ENCODE data around the gene SPATA6L.
A peak's percentile ranks its signal among the peaks of the same experiment; 100 is the strongest.
"Not testable (repeated sequence)": the region's sequence is repeated elsewhere in the genome, so short reads cannot be mapped to it uniquely, and the experiment has no call there.

SPATA6L gene

DNA sequence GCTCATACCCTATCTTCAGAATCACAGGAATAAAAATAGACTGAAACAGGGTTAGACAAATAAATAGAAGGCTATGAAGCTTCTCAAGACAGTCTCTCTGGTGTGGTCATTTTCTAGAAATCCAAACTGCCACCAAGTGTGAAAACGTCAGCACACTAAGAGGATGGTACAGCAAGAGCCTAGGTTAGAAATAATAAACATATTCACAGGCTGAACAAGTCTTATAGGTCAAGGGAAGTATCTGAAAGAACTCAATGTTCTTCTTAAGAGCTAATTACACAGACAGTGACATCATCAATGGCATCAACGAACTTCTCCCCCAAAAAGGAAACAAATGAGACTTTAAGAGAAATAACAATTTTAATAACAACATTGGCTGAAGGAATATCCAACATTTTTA is 26.9 kb downstream of the SPATA6L start:
- DNase-seq (ENCODE audit: extremely low read depth in 1 of 2, low read depth in 1 of 2): no peak

DNA sequence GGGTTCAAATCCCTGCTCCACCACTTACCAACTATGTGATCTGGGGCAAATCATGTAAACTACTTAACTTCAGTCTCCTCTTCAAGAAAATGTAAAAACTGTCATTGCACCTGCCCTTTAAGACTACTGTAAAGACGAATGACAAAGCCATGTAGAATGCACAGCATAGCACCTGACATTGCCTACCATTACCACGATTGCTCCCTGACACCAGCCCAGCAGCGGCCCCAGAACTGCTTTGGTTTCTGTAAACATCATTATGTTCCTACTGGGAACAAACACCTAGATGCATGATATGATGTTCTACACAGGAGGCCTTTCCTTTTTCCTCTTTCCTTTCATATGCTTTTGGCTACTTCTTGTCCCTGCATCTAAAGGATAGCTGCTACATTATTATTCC is 27.3 kb downstream of the SPATA6L start:
- no peak for DNase-seq (ENCODE audit: extremely low read depth in 1 of 2, low read depth in 1 of 2)

DNA sequence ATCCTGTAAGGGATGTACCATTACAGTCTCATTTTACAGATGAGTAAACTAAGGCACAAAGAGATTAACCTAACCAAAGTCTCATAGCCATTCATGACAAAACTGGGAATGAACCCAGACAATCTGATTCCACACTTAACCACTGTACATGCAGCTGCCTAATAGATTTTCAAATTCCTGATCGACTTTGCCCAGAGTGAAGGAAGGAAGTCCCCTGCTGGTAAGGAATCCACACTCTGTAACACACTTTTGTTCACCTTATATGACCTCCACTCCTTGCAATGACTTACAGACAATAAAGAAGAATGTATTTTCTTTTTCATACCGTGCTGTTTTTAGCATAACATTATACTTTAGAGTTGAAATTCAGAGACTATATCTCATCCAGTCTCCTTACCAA is 35.4 kb downstream of the SPATA6L start:
- DNase-seq (ENCODE audit: extremely low read depth in 1 of 2, low read depth in 1 of 2): no peak

DNA sequence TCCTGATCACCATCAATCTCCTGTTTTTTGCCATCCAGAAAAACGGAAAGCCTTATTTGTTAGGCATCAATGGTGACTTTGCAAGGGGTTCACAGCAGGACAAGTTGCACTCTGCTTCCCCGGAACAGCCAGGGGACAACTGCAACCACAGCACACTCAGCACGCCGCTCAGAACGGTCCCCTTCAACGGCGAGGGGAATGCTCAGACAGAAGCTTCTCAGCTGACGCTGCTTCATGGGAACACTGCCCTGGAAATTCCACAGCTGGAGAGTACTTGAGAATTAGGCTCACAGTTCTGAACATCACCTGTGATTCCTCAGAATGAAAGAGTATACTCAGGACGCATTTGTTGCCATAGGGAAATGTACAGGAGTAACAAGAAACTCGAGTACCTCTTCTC is 44.3 kb downstream of the SPATA6L start:
- DNase-seq (ENCODE audit: extremely low read depth in 1 of 2, low read depth in 1 of 2): no peak

GRCh38 chr9:4620881-4621555 is 45.3 kb downstream of the SPATA6L start:
- no peak for DNase-seq (ENCODE audit: extremely low read depth in 1 of 2, low read depth in 1 of 2)

DNA sequence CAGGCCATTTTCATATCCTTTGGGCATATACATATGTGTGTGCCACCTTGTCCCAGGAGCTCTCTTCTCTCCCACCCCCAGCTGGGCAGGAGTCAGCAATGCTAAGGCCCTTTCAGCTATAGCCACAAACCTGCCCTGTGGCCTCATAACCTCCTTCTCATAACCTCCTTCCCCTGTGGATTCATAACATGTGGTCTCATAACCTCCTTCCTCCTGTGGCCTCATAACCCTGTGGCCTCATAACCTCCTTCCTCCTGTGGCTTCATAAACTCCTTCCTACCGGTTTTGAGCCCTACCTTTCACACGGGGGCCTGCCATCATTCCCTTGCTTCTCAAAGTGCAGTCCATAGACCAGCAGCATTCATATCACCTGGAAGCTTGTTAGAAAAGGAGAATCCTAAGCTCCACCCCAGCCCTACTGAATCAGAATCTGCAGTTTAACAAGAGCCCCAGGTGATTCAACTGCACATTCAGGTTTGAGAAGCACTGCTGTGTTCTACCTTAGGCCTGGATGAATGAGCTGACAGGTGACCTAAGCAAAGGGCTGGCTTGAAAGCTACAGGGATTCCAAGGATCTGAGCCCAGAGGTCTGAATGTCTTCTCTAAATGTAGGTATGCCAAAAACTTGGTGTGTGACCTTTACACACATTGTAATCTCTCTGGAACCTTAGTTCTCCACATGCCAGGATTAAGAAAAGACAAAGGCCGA is 46.1 kb downstream of the SPATA6L start:
- no peak for DNase-seq (ENCODE audit: extremely low read depth in 1 of 2, low read depth in 1 of 2)

DNA sequence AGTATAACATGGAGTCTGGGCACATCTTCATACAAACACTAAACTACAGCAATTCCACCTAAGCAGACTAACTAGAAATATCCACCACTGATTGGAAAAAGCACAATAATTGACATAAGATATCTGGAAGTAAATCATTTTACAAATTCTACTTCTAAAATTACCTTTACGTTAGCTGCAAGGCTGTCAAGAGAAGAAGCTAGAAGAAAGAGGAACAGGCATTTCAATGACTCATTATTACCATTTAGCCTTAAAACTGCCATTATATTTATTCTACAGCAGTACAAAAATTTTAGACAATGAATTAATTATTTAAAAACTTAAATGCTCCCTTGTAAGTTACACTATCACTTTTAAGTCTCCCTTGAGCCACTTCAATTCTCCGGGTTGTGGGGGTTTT is 47.6 kb downstream of the SPATA6L start:
- DNase-seq (ENCODE audit: extremely low read depth in 1 of 2, low read depth in 1 of 2): no peak

- DNase-seq (ENCODE audit: extremely low read depth in 1 of 2, low read depth in 1 of 2): no peak
Observed at GRCh38 chr9:4617752-4618151, 48.5 kb downstream of the SPATA6L start.

DNA sequence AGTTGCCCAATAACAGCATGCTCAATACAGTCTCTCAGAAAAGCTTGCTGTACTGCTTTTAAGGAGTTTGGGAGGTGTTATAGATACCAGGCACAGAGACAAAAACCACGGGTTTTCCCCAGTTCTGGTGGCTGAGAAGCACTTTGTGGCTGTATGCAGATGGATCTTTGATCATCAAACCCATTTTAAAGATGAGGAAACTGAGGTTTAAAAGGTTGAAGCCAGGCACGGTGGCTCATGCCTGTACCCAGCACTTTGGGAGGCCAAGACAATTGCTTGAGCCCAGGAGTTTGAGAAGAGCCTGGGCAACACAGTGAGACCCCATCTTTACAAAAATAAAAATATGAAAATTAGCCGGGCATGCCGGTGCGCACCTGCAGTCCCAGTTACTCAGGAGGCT is 50.5 kb downstream of the SPATA6L start:
- DNase-seq (ENCODE audit: extremely low read depth in 1 of 2, low read depth in 1 of 2): no peak

GRCh38 chr9:4615251-4615650 is 51.0 kb downstream of the SPATA6L start:
- no peak for DNase-seq (ENCODE audit: extremely low read depth in 1 of 2, low read depth in 1 of 2)

GRCh38 chr9:4614627-4615026 is 51.7 kb downstream of the SPATA6L start:
- no peak for DNase-seq (ENCODE audit: extremely low read depth in 1 of 2, low read depth in 1 of 2)

GRCh38 chr9:4606033-4606432 is 60.2 kb downstream of the SPATA6L start:
- not testable (repeated sequence) for DNase-seq (ENCODE audit: extremely low read depth in 1 of 2, low read depth in 1 of 2)

- peak in 1 of 2 donors; percentile 35 for DNase-seq (ENCODE audit: extremely low read depth in 1 of 2, low read depth in 1 of 2)
Observed at GRCh38 chr9:4604678-4605095, 61.6 kb downstream of the SPATA6L start.

GRCh38 chr9:4603830-4604229 is 62.5 kb downstream of the SPATA6L start:
- no peak for DNase-seq (ENCODE audit: extremely low read depth in 1 of 2, low read depth in 1 of 2)

DNA sequence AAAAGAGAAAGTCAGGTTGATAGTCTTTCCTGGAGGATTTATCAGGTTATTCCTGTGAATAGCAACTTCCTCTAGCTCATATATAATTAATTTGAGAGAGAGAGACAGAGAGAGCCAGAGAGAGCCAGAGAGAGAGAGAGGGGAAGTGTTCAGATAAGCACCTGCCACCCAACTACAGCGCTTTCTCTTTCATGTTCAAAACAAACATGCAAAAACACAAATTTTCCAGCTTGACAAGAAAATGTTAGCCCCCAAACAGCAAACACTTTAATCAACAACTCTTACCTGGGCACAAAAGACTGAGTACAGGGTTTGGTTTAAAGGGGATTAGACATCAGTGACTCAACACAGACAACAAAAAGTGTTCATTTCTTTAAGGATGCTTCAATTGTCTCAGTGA is 65.9 kb downstream of the SPATA6L start:
- no peak for DNase-seq (ENCODE audit: extremely low read depth in 1 of 2, low read depth in 1 of 2)

GRCh38 chr9:4596165-4596922 is 69.9 kb downstream of the SPATA6L start:
- peak in 1 of 2 donors; percentile 16 for DNase-seq (ENCODE audit: extremely low read depth in 1 of 2, low read depth in 1 of 2)

GRCh38 chr9:4594994-4595393 is 71.3 kb downstream of the SPATA6L start:
- DNase-seq (ENCODE audit: extremely low read depth in 1 of 2, low read depth in 1 of 2): no peak

- no peak for DNase-seq (ENCODE audit: extremely low read depth in 1 of 2, low read depth in 1 of 2)
Observed at GRCh38 chr9:4594545-4594944, 71.7 kb downstream of the SPATA6L start.

GRCh38 chr9:4592886-4593285 is 73.4 kb downstream of the SPATA6L start:
- DNase-seq (ENCODE audit: extremely low read depth in 1 of 2, low read depth in 1 of 2): no peak

GRCh38 chr9:4592295-4592694 is 74.0 kb downstream of the SPATA6L start:
- DNase-seq (ENCODE audit: extremely low read depth in 1 of 2, low read depth in 1 of 2): no peak

- DNase-seq (ENCODE audit: extremely low read depth in 1 of 2, low read depth in 1 of 2): no peak
Observed at GRCh38 chr9:4591123-4591500, 75.2 kb downstream of the SPATA6L start.
